GM12878 (cell line): ENCODE data around the gene CRYBG3. TPM values are rescaled to one million over a fixed set of nuclear protein-coding genes. Genes with fewer than 3 reads are reported as not detected.

Experiments used
- ATAC-seq: fragments of 200-7000 bp; cut with Tn5 transposase; 3 replicates; pipeline ENCODE4 v1.9.1; 2020; ENCODE audit warnings: mild to moderate bottlenecking, moderate library complexity
- BruUV-seq: library from RNA; stranded (reverse); fragments of 400-500 nt; replicated peaks from 2 replicates; lab custom pipeline; 2021; lab: Mats Ljungman, UMichigan
- CTCF ChIA-PET: fragments of 300-600 bp; sonication (Branson Sonifier 250); formaldehyde crosslinking; extraction: SDS; loops from one replicate; lab custom pipeline; 2021; ENCODE audit warnings: inconsistent platforms; lab: Yijun Ruan, JAX
- POLR2A ChIA-PET: fragments of 350-600 bp; formaldehyde crosslinking; extraction: SDS; loops from one replicate; lab custom pipeline; 2021; ENCODE audit warnings: inconsistent platforms; lab: Charles Lee
- RAD21 ChIA-PET: fragments of 300-600 bp; sonication (Branson Sonifier 250); formaldehyde crosslinking; loops from one replicate; lab custom pipeline; 2023; ENCODE audit warnings: antibody characterized with exemption; ENCODE audit not compliant: unreplicated experiment; lab: Charles Lee
- SMC1A ChIA-PET: fragments of 300-600 bp; sonication (Branson Sonifier 250); formaldehyde crosslinking; loops from one replicate; lab custom pipeline; 2023; ENCODE audit not compliant: unreplicated experiment, uncharacterized antibody; lab: Charles Lee
- DNase-seq: peaks from one replicate; pipeline ENCODE4 v3.0.0-alpha.2; 2011; ENCODE audit warnings: low read depth, low spot score
- FAIRE-seq: peaks from 3 replicates; lab custom pipeline; 2011; peaks lifted over from hg19 to GRCh38; lab: Jason Lieb, UNC
- H2AFZ ChIP-seq: 2 replicates; pipeline ENCODE4 v1.6.0; 2011; ENCODE audit warnings: low read depth, low read length, control low read depth; ENCODE audit not compliant: control insufficient read depth
- H3K27ac ChIP-seq: 2 replicates; pipeline ENCODE4 v1.5.1; 2011; ENCODE audit warnings: control low read depth; ENCODE audit not compliant: control insufficient read depth, insufficient read depth
- H3K27me3 ChIP-seq, 2 experiments: replicated peaks in 1 of 2; 2 replicates each; pipeline versions ENCODE4 v1.6.0 to v1.6.1; 2011; ENCODE audit warnings: low read length in 1 of 2; ENCODE audit not compliant: control insufficient read depth in 2 of 2, insufficient read depth in 2 of 2
- H3K36me3 ChIP-seq, 2 experiments: 2 replicates each; pipeline ENCODE4 v1.5.1; 2011; ENCODE audit warnings: low read length in 1 of 2; ENCODE audit not compliant: control insufficient read depth in 2 of 2, insufficient read depth in 2 of 2
- H3K4me1 ChIP-seq: 2 replicates; pipeline ENCODE4 v1.6.1; 2011; ENCODE audit warnings: mild to moderate bottlenecking, low read length, moderate library complexity, mixed read lengths; ENCODE audit not compliant: control insufficient read depth, insufficient read depth
- H3K4me2 ChIP-seq: 2 replicates; pipeline ENCODE4 v1.6.0; 2011; ENCODE audit warnings: control low read depth; ENCODE audit not compliant: control insufficient read depth, insufficient read depth
- H3K4me3 ChIP-seq: fragments of 200-600 bp; sonication (generic); 2 replicates; pipeline ENCODE4 v1.5.1; 2016
- H3K79me2 ChIP-seq: 2 replicates; pipeline ENCODE4 v1.6.0; 2011; ENCODE audit warnings: low read length; ENCODE audit not compliant: control insufficient read depth, insufficient read depth
- H3K9ac ChIP-seq: 2 replicates; pipeline ENCODE4 v1.8.0; 2011; ENCODE audit warnings: low read length, control low read depth, mixed read lengths; ENCODE audit not compliant: control insufficient read depth, insufficient read depth
- H3K9me3 ChIP-seq: replicated peaks from 3 replicates; pipeline ENCODE4 v1.5.1; 2011; ENCODE audit warnings: mild to moderate bottlenecking, low read length; ENCODE audit not compliant: control insufficient read depth, insufficient read depth
- H4K20me1 ChIP-seq: 2 replicates; pipeline ENCODE4 v1.6.0; 2011; ENCODE audit not compliant: control insufficient read depth, insufficient read depth
- DPF2 ChIP-seq: fragments of 450-650 bp; IDR thresholded peaks from 2 replicates; pipeline ENCODE4 v1.6.1; 2017; ENCODE audit warnings: mild to moderate bottlenecking
- IKZF2 ChIP-seq, 2 experiments: fragments of 450-650 bp; IDR thresholded peaks; 2 replicates each; pipeline ENCODE4 v1.6.1; 2017; ENCODE audit warnings: mild to moderate bottlenecking in 2 of 2, moderate library complexity in 2 of 2
- MXI1 ChIP-seq: fragments of 150-350 bp; IDR thresholded peaks from 2 replicates; pipeline ENCODE4 v1.6.1; 2011; ENCODE audit warnings: low read depth, mild to moderate bottlenecking, inconsistent platforms, low read length, improper control_type of control experiment
- NFXL1 ChIP-seq: fragments of 450-650 bp; IDR thresholded peaks from 2 replicates; pipeline ENCODE4 v1.6.1; 2017; ENCODE audit warnings: antibody characterized with exemption, mild to moderate bottlenecking, borderline replicate concordance
- NR2C2 ChIP-seq: IDR thresholded peaks from 2 replicates; pipeline ENCODE4 v1.6.1; 2011; ENCODE audit warnings: borderline replicate concordance, low read depth; ENCODE audit not compliant: control insufficient read depth, insufficient read length
- POLR2AphosphoS2 ChIP-seq: IDR thresholded peaks from 2 replicates; pipeline ENCODE4 v1.6.1; 2011; ENCODE audit warnings: low read depth, mild to moderate bottlenecking, low read length, improper control_type of control experiment, moderate library complexity
- POU2F2 ChIP-seq: IDR thresholded peaks from 3 replicates; pipeline ENCODE4 v1.6.1; 2011; ENCODE audit warnings: low read depth, mild to moderate bottlenecking, low read length, borderline replicate concordance
- STAT3 ChIP-seq: IDR thresholded peaks from 2 replicates; pipeline ENCODE4 v1.6.1; 2011; ENCODE audit warnings: low read depth, low read length, improper control_type of control experiment
- TAF1 ChIP-seq: IDR thresholded peaks from 2 replicates; pipeline ENCODE4 v1.6.1; 2011; ENCODE audit warnings: mild to moderate bottlenecking, low read depth, low read length, borderline replicate concordance
- TBL1XR1 ChIP-seq: IDR thresholded peaks from 2 replicates; pipeline ENCODE4 v1.6.1; 2012; ENCODE audit warnings: low read depth, low read length, improper control_type of control experiment
- TCF7 ChIP-seq: IDR thresholded peaks from 2 replicates; pipeline ENCODE4 v1.6.1; 2014; ENCODE audit warnings: antibody characterized with exemption, borderline replicate concordance
- ZNF24 ChIP-seq: fragments of 450-650 bp; IDR thresholded peaks from 2 replicates; pipeline ENCODE4 v1.6.1; 2017; ENCODE audit warnings: antibody characterized with exemption, mild to moderate bottlenecking
- WGBS: methylation state at CpG from one replicate; pipeline ENCODE4 v1.1.6; 2016; ENCODE audit warnings: low lambda C conversion rate; ENCODE audit not compliant: insufficient replicate concordance, insufficient coverage; ENCODE audit errors: missing lambda C conversion rate; 5-methylcytosine and 5-hydroxymethylcytosine counted together
- in situ Hi-C: fragments of 300-500 bp; cut with MboI; formaldehyde crosslinking; loops from 9 replicates; pipeline ENCODE4 v1.14.3; 2018; ENCODE audit warnings: mixed read lengths
- intact Hi-C: fragments of 100-400 bp; cut with micrococcal nuclease; formaldehyde crosslinking; loops from one replicate; pipeline ENCODE4 v1.14.2; 2022; ENCODE audit not compliant: unreplicated experiment
- polyA plus RNA-seq, 11 experiments: library from polyadenylated mRNA; depleted of rRNA in 4 of 11; unstranded in 6 of 11; stranded (reverse) in 5 of 11; fragments of >200 nt; fragmentation: Nextera tagmentation in 4 of 11; fragmentation: Illumina TruSeq in 1 of 11; extraction: Ambion mirVana in 4 of 11; extraction: Trizol in 1 of 11; gene quantifications; 1 replicate in 1 of 11; 2 replicates in 10 of 11; pipeline versions ENCODE4 v1.2.1 to v1.2.3, GENCODE V29; 2011 to 2016; ENCODE audit warnings: inconsistent platforms in 2 of 11, missing spikeins in 2 of 11, low read depth in 1 of 11
- total RNA-seq, 4 experiments: library from RNA; depleted of rRNA in 3 of 4; stranded (reverse); fragments of >200 nt in 3 of 4; fragmentation: Illumina TruSeq in 1 of 4; extraction: Trizol in 1 of 4; gene quantifications; 2 replicates each; pipeline versions ENCODE4 v1.2.1 to v1.2.3, GENCODE V29; 2013 to 2021
- TF ChIP-seq, protein P1 (sequence below): fragments of 450-650 bp; IDR thresholded peaks from 2 replicates; pipeline ENCODE4 v1.6.1; 2017; ENCODE audit warnings: mild to moderate bottlenecking, low read depth, inconsistent platforms; ENCODE audit not compliant: poor library complexity, severe bottlenecking
- TF ChIP-seq, protein P2 (sequence below): IDR thresholded peaks from 2 replicates; pipeline ENCODE4 v1.6.1; 2011; ENCODE audit warnings: mild to moderate bottlenecking, low read depth, low read length, moderate library complexity; ENCODE audit not compliant: insufficient replicate concordance
- TF ChIP-seq, protein P3 (sequence below): fragments of 450-650 bp; formaldehyde crosslinking; IDR thresholded peaks from 2 replicates; pipeline ENCODE4 v1.5.0; 2022; ENCODE audit warnings: mild to moderate bottlenecking, missing genetic modification characterization

CRYBG3 gene
- total and polyA plus RNA-seq, 10 of the 15 experiments (the other 5 are each of a cell fraction or from before 2014, with no cell fraction given) = 0.11 to 5.4 (median 1.6) TPM

DNA sequence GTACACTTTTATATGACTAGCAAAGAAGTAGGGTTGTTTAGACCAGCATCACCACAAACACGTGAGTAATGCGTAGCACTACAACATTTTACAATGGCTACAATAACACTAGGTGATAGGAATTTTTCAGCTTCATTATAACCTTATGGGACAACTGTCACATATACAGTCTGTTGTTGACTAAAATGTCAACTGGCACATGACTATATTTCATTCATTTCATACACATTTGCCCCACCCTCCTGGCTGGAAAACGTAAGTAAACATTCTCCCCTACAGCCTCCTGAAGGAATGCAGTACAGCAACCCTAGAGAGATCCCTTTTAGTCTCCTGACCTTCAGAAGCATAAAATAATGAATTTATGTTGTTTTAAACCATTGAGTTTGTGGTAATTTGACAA lies 134.2 kb downstream of the CRYBG3 start:
- Histone ChIP-seq H3K79me2 (no peaks in the 10 kb centered on the region), H3K4me1 (peaks cover 8% of the 10 kb centered on the region), H3K9me3 (no peaks in the 10 kb centered on the region), H2AFZ (no peak overlapping the region), H3K27ac (no peak overlapping the region), H3K4me3 (no peak overlapping the region), H3K9ac (no peak overlapping the region), H3K27me3 (no peaks in the 10 kb centered on the region), H4K20me1 (no peaks in the 10 kb centered on the region; the same call in 1 of the 2 replicates), H3K4me2 (no peak overlapping the region), H3K36me3 (peaks cover 10 to 42% of the 10 kb centered on the region in 2 experiments)
- no peak for DNase-seq
- no peak for ATAC-seq
- SMC1A ChIA-PET = interaction anchor here (1.0 to 1.4 kb wide), 2 partner anchors 9 to 861 kb away, joined by 3 to 5 read pairs; no protein-coding TSS in a partner anchor
- TF ChIP-seq TAF1 (no peak), MXI1 (no peak), STAT3 (no peak), ZNF24 (no peak), IKZF2 (IDR thresholded peaks at IDR 0.05) (no peak), DPF2 (no peak), TBL1XR1 (no peak), TCF7 (no peak), NR2C2 (no peak), POU2F2 (no peak), NFXL1 (no peak), POLR2AphosphoS2 (no peak)
- TF ChIP-seq, protein P1, sequence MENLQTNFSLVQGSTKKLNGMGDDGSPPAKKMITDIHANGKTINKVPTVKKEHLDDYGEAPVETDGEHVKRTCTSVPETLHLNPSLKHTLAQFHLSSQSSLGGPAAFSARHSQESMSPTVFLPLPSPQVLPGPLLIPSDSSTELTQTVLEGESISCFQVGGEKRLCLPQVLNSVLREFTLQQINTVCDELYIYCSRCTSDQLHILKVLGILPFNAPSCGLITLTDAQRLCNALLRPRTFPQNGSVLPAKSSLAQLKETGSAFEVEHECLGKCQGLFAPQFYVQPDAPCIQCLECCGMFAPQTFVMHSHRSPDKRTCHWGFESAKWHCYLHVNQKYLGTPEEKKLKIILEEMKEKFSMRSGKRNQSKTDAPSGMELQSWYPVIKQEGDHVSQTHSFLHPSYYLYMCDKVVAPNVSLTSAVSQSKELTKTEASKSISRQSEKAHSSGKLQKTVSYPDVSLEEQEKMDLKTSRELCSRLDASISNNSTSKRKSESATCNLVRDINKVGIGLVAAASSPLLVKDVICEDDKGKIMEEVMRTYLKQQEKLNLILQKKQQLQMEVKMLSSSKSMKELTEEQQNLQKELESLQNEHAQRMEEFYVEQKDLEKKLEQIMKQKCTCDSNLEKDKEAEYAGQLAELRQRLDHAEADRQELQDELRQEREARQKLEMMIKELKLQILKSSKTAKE = no peak
- TF ChIP-seq, protein P2, sequence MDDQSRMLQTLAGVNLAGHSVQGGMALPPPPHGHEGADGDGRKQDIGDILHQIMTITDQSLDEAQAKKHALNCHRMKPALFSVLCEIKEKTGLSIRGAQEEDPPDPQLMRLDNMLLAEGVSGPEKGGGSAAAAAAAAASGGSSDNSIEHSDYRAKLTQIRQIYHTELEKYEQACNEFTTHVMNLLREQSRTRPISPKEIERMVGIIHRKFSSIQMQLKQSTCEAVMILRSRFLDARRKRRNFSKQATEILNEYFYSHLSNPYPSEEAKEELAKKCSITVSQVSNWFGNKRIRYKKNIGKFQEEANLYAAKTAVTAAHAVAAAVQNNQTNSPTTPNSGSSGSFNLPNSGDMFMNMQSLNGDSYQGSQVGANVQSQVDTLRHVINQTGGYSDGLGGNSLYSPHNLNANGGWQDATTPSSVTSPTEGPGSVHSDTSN = no peak
- TF ChIP-seq, protein P3, sequence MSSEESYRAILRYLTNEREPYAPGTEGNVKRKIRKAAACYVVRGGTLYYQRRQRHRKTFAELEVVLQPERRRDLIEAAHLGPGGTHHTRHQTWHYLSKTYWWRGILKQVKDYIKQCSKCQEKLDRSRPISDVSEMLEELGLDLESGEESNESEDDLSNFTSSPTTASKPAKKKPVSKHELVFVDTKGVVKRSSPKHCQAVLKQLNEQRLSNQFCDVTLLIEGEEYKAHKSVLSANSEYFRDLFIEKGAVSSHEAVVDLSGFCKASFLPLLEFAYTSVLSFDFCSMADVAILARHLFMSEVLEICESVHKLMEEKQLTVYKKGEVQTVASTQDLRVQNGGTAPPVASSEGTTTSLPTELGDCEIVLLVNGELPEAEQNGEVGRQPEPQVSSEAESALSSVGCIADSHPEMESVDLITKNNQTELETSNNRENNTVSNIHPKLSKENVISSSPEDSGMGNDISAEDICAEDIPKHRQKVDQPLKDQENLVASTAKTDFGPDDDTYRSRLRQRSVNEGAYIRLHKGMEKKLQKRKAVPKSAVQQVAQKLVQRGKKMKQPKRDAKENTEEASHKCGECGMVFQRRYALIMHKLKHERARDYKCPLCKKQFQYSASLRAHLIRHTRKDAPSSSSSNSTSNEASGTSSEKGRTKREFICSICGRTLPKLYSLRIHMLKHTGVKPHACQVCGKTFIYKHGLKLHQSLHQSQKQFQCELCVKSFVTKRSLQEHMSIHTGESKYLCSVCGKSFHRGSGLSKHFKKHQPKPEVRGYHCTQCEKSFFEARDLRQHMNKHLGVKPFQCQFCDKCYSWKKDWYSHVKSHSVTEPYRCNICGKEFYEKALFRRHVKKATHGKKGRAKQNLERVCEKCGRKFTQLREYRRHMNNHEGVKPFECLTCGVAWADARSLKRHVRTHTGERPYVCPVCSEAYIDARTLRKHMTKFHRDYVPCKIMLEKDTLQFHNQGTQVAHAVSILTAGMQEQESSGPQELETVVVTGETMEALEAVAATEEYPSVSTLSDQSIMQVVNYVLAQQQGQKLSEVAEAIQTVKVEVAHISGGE (CRISPR knock-in tag) = no peak
- intact Hi-C loops = no loop called here
- in situ Hi-C loops = no loop called here
- no peak for FAIRE-seq
- RAD21 ChIA-PET = interaction anchor here (1.4 kb wide), 1 partner anchor 11 kb away, joined by 3 read pairs; no protein-coding TSS in a partner anchor
- no TSS peak for BruUV-seq
- CTCF ChIA-PET = interaction anchor here (0.9 kb wide), 1 partner anchor 11 kb away, joined by 4 read pairs; no protein-coding TSS in a partner anchor
- WGBS = 79% methylated on average over 3 of the region's 3 CpGs
- POLR2A ChIA-PET = no interaction called here
